Neural progenitor cell (in vitro differentiated cells): Measurements from ENCODE around the gene DELE1.

ENCODE experiments used
- CTCF ChIP-seq: fragments of 200-600 bp; sonication (generic); IDR thresholded peaks from 2 replicates; pipeline ENCODE4 v1.5.1; 2017; ENCODE audit warnings: antibody characterized with exemption, mild to moderate bottlenecking
- EZH2phosphoT487 ChIP-seq: fragments of 200-600 bp; sonication (generic); IDR thresholded peaks from 2 replicates; pipeline ENCODE4 v1.6.1; 2017; ENCODE audit warnings: antibody characterized with exemption

GRCh38 chr5:141903261-141903660 is 20.4 kb upstream of the DELE1 start:
- TF ChIP-seq EZH2phosphoT487 (no peak), CTCF (no peak)
